ENCODE results near the gene PKDCC. TPM values are rescaled to one million over a fixed set of nuclear protein-coding genes. Genes with fewer than 3 reads are reported as not detected.
"Not testable (repeated sequence)": the region's sequence is repeated elsewhere in the genome, so short reads cannot be mapped to it uniquely, and the experiment has no call there.

The PKDCC gene
- total RNA-seq, 1 donor: 0.27 TPM

DNA sequence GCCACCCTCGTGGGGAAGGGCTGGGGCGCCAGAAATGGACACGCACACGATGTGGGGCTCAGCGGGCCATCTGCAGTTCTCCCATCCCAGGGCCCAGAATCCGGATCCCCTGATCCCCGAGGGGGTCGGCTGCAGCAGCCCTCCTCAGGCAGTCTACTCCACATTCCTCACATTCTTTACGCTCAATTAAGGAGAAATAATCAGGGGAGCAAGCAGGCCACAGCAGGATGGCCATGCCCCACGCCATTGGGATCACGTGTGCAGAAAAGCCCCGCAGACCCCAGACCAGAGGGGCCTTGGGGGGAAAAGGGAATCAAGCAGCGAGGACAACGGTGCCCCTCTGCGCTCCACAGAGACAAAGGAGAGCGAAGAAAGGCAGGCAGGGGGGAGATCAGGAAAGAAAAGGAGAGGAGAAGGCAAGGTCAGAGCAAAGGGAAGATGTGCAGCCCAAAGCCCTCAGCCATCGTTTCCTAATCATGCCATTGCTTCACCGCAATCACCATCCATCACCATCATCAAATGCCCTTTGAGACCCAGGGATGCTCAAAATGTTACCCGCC, 17.5 kb upstream of the PKDCC start:
- no peak for DNase-seq (ENCODE audit: low read depth in 2 of 3, low spot score in 2 of 3)

DNA sequence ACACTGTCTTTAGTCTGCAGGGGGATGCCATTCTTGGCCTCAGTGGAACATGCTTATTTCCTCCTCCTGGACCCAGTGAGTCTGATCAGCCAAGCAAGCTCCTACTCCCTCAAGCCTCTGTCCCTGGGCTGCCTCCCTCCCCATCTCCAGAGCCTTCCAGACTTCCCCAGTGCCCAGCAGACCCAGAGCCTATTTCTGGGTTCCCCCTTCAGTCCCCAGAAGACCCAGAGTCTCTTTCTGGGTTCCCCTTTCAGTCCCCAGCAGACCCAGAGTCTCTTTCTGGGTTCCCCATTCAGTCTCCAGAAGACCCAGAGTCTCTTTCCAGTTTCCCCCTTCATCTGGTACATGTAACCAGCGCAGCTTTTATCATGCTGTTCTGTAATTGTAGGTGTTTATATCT, 17.0 kb upstream of the PKDCC start:
- DNase-seq (ENCODE audit: low read depth in 2 of 3, low spot score in 2 of 3): no peak

DNA sequence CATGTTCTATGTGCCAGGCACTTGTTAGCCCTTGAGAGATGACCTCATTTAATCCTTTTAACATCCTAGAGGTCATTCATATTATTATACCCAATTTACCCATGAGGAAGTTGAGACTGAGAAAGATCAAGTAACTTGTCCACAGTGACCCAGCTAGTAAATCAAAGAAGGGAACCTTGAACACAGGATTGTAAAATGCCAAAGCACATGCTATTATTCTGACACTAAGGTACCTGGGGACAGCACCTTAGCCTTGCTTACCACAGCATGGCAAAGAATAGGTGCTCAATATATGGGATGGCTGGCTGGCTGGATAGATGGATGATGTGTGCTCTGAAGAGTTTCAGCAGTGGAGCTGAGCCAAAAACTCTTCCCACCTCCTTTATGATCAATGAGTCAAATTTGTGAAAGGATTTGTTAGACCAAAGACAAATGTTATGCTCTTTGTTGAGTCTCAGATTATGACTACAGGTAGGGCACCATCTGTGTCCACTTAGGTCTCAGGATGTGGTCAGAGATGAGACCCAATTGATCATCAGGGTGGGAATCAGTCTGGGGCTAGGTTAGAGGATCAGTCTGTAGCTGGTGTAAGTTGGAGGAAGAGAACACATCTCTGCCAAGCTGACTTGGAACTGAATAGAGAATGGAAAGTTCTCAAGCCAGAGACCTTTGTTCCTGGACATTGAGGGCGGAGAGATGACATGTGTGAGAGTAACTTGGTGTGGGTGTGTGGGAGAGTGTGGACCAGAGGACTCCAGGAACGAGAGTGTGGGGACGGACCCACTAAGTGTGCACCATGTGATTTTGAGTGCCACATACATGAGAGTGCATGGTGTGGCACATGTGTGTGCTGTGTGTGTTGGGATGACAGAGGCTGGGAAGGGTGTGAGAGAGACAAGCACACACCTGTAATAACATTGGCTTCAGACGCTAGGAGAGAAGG, 16.3 kb upstream of the PKDCC start:
- no peak for DNase-seq (ENCODE audit: low read depth in 2 of 3, low spot score in 2 of 3)

DNA sequence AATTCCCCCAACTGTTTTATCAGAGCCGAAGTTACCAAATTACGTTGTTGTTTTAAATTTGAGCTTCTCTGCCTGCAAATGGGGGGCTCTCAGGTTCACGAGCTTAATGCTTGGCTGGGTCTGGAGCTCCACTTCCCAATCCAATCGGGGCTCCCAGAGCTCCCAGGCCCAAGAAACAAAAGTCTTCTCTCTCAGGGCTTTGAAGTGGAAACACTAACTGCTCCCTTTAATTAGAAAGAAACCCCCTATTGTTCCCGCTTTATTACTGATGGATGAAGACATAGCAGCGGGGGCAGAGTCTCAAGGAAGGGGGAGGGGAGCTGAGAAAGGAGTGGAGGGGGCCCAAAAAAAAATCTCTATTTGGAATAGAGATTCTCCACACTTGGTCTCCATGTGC, 15.6 kb upstream of the PKDCC start:
- no peak for DNase-seq (ENCODE audit: low read depth in 2 of 3, low spot score in 2 of 3)

DNA sequence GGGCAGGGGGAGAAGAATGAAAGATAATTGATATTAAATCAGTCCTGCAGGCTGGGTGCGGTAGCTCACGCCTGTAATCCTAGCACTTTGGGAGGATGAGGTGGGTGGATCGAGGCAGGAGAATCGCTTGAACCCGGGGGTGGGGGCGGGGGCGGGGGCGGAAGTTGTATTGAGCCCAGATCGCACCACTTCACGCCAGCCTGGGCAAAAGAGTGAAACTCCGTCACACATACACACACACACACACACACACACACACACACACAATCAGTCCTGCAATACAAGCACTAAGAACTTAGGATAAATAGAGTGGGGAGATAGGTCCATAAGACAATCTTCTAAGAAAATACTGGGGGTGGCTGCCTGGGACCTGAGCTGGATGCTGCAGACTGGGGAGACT, 15.1 kb upstream of the PKDCC start:
- no peak for DNase-seq (ENCODE audit: low read depth in 2 of 3, low spot score in 2 of 3)

DNA sequence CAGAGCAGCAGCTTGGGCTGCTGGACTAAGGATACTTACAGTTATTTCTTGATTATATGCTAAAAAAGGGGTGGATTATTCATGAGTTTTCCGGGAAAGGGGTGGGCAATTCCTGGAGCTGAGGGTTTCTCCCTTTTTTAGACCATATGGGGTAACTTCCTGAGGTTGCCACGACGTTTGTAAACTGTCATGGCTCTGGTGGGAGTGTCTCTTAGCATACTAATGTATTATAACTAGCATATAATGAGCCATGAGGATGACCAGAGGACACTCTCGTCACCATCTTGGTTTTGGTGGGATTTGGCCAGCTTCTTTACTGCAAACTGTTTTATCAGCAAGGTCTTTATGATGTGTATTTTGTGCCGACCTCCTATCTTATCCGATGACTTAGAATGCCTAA, 13.7 kb upstream of the PKDCC start:
- not testable (repeated sequence) for DNase-seq (ENCODE audit: low read depth in 2 of 3, low spot score in 2 of 3)

DNA sequence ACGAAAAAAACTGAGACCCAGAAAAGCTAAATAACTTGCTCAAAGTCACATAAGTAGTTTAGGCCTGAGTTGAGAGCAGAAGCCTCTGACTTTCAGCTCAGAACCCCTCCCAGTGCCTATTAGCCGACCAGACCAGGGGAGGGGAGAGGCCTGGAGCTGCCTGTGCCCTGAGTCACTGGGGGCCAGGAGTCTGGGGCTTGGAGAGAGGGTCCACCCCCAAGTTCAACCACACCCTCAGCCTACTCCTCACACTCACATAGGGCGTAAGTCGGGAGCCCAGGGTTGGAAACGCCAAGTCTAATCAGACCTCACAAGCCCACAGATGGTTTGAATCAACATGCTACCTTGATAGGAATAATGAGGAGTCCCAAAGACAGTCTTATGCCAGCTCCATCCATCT, 12.6 kb upstream of the PKDCC start:
- DNase-seq (ENCODE audit: low read depth in 2 of 3, low spot score in 2 of 3): no peak

DNA sequence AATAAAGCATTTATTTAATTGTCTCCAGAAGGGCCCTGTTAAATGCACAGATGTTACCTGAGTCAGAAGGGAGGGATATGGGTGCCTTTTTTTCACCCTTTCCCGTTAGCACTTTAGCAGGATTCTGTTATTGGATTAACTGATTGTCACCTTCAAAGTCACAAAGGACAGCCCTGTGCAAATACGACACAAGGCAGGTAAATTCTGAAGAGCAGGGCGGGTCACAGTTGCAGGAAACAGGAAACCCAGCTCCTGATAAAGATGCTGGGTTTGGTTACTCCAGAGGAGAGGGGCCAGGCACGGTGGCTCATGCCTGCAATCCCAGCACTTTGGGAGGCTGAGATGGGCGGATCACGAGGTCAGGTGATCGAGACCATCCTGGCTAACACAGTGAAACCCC, 11.4 kb upstream of the PKDCC start:
- no peak for DNase-seq (ENCODE audit: low read depth in 2 of 3, low spot score in 2 of 3)

DNA sequence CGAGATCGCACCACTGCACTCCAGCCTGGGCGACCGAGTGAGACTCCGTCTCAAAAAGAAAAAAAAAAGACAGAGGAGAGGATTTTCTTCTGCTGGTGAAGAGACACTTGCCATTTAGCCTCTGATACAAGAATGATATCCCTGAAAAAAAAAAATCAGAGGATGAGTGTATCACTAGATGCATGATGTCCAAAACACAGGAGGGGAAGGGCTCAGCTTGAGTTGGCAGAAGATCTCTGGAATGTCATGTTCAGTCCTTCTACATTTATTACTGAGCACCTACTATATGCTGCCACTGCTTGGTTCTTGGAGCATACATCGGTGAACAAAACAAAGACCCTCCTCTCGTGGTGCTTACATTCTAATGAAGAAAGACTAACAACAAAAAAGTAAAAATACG, 10.9 kb upstream of the PKDCC start:
- DNase-seq (ENCODE audit: low read depth in 2 of 3, low spot score in 2 of 3): no peak

DNA sequence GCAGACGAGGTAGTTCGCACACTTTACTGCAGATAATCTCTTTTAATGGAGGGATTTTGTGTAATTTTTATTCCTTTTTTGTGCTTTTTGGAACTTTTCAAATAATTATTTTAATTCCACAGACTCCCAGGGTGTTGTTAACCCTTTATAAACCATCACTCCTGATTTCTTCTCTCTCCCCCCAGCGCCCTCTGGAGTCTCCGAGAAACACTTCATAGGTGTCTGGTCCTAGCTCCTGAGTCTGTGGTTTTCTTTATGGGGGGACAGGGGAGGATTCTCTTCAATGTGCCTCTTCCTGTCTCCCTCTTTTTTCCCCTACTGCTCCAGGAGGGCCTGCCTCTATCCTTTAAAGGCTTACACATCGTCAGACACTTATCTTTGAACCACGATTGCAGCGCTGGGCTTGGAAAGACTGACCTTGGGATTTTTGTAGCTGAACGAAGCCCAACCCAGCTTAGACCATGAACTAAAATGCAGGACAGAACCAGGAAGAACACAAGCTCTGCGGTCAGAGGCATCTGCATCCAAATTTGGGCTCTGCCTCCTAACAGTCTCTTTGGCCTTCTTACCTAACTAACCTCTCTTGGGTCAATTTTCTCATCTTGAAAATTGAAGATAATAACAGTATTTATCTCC, 7.1 kb upstream of the PKDCC start:
- no peak for DNase-seq (ENCODE audit: low read depth in 2 of 3, low spot score in 2 of 3)

DNA sequence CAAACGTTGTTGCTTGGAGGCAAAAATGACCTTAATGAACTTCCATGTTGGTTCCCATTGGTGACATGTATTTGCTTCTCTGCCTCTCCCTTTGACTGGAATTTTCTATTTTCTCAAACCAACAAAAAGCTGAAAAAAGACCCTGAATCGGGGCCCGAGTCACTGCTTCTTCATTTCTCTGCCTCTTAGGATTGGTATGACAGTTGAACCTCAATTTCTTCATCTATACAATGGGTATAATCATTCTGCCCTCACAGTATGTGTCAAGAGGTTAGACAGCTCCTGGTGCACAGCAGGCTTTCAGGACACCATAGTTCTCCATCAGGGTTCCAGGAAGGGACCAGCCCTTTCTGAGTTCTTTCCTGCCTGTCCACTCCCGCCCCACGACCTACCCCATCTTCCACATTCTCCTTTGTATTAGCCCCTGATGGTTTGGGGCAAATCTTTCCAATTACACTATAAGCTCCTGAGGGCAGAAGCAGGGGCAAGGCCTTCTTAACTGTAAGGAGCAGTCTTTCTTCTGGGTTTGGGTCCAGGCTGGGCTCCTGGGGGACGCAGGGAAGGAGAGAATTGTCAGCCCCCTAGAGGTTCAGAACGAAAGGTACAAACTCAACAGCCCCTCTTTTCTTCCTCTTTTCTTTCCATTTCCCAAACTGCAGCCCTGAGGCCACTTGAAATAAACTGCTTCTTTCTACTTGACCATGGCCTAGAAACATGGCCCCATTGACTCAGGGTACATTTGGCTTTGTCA, 6.3 kb upstream of the PKDCC start:
- no peak for DNase-seq (ENCODE audit: low read depth in 2 of 3, low spot score in 2 of 3)

DNA sequence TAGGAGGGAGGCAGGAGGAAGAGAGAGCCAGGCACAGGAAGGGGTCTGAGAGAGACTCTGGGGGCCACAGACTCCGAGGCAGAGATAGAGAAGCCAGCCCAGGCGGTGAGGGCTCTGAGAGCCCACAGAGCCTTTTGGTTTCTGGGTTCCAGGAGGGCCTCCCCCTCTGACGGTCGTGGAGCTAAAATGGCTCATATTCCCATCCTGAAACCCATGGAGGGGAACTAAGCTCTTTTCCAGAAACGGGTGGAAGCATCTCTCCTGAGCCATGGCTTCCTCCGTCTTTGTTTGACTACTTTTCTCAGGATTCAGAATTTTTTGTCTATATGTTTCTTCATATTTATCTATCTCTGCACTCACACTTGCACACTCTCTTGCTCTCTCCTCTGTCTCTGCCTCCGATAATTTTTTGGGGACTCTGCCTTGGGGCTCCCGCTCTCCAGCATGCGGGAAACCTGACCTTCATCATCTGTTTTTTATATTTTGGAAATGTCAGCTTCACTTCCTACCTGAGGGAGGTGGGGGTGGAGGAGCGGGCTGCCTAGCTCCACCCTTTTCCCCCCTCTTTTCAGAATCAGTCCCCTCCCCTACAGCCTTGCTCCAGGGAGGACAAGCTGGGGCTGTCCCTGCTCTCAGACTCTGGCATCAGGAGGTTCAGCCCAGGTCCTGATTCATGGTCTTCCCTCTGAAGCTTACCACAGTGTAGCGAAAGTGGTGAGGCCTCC, 5.0 kb upstream of the PKDCC start:
- no peak for DNase-seq (ENCODE audit: low read depth in 2 of 3, low spot score in 2 of 3)

DNA sequence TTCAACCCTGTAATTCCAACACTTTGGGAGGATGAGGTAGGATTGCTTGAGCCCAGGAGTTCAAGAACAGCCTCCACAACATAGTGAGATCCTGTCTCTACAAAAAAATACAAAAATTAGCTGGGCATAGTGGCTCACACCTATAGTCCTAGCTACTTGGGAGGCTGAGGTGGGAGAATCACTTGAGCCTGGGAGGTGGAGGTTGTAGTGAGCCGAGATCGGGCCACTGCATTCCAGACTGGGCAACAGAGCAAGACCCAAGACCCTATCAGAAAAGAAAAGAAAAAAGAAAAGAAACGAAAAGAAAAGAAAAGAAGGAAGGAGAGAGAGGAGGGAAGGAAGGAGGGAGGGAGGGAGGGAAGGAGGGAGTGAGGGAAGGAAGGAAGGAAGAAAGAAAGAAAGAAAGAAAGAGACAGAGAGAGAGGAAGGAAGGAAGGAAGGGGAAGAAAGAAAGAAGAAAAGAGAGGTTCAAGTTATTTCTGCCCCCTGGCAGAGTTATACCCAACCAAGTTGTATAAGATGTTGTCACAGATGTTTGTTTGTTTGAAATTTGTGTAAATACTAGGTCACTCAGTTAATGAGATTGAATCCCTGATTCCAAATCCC, 3.9 kb upstream of the PKDCC start:
- DNase-seq (ENCODE audit: low read depth in 2 of 3, low spot score in 2 of 3): no peak

DNA sequence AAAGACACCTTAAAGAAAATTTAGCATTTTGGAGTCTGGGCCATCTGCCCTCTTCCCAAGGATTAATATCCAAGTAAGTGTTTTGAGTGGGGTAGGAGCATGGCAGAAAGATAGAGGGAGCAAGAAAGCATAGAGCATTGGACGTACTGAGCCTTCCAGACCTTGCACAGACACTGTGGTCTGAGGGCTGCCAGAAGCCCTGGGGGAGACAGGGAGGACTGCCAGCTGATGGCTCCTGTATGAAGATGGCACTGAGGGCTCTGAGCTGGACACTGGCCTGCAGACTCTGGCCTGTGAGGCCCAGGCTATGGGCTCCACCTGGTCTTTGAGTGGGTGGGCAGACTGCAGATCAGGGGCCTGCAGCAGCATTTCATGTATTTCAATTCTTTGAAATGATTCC, 2.9 kb upstream of the PKDCC start:
- no peak for DNase-seq (ENCODE audit: low read depth in 2 of 3, low spot score in 2 of 3)

DNA sequence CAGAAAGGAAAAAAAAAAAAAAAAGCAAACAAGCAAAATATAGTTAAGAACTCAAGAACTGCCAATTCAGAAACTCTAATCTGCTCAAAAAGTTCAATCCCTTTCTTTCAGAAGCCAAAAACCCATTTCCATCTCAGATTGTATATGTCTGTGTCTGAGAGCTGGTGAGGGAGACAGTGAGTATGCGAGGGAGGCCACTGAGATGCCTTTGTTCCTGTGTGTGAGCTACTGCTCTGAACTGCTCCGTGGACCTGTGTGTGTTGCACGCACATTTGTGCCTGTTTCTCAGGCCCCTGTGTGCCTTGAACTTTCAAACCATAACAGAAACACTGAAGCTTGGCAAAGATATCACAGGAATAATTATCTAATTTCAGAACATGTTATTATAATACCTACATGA, 2.5 kb upstream of the PKDCC start:
- DNase-seq (ENCODE audit: low read depth in 2 of 3, low spot score in 2 of 3): no peak

DNA sequence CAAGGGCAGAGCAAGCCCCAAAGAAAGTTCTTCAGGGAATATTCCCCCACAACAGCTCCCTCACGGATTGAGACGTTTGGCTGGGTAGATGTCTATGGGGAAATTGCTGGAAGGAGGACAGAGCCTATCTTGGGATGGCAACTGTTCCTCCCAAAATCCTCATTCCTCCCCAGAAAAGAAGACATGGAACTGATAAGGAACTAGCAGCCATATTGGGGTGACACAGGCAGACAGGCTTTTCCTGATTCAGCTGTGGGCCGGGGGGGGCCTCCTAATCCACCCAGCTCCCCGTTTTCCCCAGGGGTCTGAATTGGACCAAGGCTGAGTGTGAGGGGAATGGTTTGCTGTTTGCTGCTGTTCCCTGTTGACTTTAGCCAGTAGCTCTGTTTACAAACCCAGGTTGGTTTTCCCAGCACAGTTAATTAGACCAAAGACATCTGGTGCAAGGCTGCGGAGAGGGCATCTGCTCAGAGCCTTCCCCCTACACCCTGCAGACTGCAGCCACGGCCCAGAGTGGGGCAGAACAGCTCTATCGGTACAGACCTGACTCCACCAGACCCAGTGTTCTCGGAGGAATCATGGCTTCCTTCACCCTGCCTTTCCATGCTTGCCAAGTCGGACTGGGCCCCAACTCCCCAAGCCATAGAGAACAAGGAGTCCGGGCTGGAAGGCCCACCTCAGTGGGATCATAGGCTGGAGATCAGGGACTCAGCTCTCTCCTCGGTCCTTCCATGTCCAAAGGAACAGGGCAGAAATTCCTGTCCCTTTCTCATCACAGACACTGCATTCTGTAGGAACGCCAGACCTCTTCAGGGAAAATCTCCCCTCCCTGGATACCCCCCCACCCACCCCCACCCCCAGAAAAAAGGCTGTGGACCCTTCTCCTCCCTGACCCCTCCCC, 1.7 kb upstream of the PKDCC start:
- DNase-seq (ENCODE audit: low read depth in 2 of 3, low spot score in 2 of 3): no peak

DNA sequence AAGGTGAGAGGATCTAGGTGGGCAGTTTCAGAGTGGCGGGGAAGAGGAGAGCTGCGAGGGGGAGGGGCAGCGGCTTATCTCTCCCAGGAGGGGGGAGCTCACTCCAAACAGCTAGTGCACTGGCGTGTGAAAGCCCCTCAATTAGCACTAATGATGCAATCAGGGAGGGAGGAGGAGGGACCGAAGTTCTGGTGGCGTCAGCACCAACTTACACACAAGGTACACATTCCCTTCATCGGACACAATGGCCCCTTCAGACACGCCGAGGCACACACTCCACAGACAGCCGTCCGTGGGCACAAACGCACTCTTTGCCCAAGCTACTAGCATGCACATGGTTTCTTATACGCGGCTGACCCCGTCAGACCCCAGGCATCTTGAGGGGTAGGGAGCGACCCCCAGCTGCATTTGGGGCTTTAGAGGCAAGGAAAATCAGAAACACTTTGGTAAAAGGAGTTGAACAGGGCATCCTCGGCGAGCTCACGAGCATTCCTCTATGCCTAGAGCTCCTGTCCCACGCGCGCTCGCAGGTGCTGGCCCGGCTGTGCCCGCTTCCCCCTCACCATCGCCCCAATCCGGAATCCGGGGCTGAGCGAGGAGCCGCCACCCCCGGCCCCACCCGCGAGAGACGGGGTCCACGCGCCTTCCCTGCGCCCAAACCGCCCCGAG, 868 bp upstream of the PKDCC start:
- DNase-seq (ENCODE audit: low read depth in 2 of 3, low spot score in 2 of 3): peak in 1 of 3 donors; percentile 9
